GM20431 (cell line): ENCODE measurements around the gene HTT.

Experiments used
- in situ Hi-C: fragments of 300-500 bp; cut with MseI, MboI; formaldehyde crosslinking; loops from one replicate; pipeline ENCODE4 v1.15.0; 2020; ENCODE audit warnings: low sequenced_read_pairs; ENCODE audit not compliant: unreplicated experiment

The HTT gene

GRCh38 chr4:3241898-3242524 is 167.5 kb downstream of the HTT start:
- in situ Hi-C loops = no loop called here

DNA sequence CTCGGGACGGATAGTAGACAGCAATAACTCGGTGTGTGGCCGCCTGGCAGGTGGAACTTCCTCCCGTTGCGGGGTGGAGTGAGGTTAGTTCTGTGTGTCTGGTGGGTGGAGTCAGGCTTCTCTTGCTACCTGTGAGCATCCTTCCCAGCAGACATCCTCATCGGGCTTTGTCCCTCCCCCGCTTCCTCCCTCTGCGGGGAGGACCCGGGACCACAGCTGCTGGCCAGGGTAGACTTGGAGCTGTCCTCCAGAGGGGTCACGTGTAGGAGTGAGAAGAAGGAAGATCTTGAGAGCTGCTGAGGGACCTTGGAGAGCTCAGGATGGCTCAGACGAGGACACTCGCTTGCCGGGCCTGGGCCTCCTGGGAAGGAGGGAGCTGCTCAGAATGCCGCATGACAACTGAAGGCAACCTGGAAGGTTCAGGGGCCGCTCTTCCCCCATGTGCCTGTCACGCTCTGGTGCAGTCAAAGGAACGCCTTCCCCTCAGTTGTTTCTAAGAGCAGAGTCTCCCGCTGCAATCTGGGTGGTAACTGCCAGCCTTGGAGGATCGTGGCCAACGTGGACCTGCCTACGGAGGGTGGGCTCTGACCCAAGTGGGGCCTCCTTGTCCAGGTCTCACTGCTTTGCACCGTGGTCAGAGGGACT is 168.8 kb downstream of the HTT start:
- in situ Hi-C loops = no loop called here

GRCh38 chr4:3244002-3244401 is 169.5 kb downstream of the HTT start:
- in situ Hi-C loops = no loop called here

GRCh38 chr4:3244747-3245146 is 170.3 kb downstream of the HTT start:
- in situ Hi-C loops = no loop called here

DNA sequence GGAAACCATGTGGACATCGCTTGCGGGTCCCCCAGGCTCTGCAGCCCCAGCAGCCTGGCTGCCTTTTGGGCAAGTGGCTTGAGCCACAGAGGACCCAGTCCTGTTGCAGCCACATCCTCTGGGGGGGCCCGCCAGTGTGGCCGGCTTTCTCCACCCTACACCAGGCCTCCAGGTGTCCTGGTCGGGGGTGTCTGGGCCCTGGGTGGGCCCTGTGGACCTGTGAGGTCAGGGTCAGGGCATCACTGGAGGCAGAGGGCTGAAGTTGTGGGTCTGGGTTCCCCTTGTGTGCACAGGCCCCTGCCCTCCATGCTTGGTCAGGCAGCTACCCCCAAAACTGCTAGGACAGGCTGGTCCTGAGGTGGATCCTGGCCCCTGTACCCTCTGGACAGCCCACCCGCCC is 171.2 kb downstream of the HTT start:
- in situ Hi-C loops = no loop called here

- in situ Hi-C loops = no loop called here
Measured at GRCh38 chr4:3246458-3247398, 172.2 kb downstream of the HTT start.

GRCh38 chr4:3247399-3248177 is 173.1 kb downstream of the HTT start:
- in situ Hi-C loops = no loop called here

GRCh38 chr4:3248178-3248480 is 173.6 kb downstream of the HTT start:
- in situ Hi-C loops = no loop called here

DNA sequence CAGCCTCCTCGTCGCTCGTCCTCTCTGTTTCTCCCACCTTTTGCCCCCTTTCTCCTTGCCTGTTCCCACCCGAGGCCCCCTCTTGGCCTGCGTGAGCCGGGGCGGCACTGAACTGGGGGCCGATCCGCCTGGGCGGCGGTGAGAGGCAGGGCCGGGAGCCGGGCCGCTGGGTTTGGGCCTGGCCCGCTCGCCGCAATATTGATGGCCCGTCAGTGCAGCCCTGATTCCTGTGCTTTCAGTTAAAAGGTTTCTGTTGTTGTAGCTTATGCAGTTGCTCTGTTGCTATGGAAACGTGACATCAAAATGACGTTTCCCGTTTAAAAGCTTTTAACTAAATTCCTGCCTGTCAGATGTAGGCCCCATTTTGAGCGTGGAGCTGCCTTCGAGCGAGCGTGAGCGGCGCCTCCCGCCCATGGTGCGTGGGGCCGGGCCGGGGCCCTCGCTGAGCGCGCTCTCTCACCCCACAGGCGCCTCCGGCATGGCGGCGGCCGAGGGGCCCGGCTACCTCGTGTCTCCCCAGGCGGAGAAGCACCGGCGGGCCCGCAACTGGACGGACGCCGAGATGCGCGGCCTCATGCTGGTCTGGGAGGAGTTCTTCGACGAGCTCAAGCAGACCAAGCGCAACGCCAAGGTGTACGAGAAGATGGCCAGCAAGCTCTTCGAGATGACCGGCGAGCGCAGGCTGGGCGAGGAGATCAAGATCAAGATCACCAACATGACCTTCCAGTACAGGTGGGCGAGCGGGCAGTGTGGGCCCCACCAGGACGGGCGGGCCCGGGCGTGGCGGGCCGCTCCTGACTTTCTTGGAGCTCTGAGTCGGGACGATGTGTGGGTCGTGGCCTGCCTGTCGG is 174.6 kb downstream of the HTT start, which contains the start of gene MSANTD1:
Gene MSANTD1, plus strand, starts transcription at position 349 of the 851 bp plus-strand sequence. Its CDS starts 64 bp downstream, at position 413.
- in situ Hi-C loops = no loop called here

DNA sequence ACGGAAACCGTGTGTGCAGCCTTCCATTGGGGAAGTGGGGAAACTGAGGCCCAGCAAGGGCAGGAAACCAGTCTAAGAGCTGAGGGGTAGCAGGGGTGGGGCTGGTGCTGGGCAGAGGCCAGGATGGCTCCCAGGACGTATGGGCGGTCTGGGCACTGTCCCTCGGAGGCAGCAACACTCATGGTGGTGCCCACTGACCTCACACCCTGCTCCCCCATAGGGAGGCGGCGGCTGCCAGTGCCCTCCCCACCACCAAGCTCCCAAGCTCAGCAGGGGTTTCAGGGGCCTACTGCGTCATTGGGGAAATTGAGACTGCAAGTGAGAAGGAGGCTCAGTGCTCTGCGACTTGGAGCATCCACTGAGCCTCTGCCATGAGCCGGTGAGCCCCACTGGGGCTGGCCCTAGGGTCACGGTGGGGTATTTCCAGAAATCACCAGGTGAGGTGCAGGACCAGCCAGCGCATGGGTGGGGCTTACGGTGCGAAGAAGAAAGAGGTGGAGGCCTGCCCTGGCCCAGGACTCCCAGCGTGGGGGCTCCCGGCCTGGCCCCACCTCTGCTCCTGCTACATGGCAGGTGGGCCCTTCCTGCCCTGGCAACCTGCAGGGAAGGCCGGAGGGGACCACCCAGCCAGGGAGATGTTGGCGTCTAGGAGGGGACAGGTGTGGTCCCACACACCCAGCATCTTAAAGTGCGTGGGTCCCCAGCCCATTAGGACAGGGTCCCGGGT is 175.4 kb downstream of the HTT start:
- in situ Hi-C loops = no loop called here

DNA sequence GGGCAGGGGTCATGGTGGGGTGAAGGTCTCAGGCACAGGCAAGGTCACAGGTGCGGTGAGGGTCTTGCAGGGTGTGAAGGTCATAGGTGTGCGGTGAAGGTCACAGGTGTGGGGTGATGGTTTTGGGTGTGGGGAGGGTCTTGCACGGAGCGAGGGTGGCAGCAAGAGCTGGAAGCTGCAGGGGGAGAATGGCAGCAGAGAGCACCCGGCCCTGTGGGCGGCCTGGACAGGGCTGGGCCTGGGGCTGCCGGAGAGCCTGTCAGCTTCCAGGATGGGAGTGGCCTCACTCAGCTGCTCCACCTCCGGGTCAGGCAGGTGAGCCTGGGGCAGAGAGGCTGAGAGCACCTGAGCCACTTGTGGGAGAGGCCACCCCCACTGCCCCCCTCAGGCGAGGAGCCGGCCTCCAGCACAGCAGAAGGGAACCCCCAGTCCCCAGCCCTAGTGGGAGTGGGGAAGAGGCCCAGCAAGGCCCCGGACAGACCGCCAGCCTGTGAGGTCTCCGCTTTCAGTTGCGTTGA is 176.0 kb downstream of the HTT start:
- in situ Hi-C loops = no loop called here

DNA sequence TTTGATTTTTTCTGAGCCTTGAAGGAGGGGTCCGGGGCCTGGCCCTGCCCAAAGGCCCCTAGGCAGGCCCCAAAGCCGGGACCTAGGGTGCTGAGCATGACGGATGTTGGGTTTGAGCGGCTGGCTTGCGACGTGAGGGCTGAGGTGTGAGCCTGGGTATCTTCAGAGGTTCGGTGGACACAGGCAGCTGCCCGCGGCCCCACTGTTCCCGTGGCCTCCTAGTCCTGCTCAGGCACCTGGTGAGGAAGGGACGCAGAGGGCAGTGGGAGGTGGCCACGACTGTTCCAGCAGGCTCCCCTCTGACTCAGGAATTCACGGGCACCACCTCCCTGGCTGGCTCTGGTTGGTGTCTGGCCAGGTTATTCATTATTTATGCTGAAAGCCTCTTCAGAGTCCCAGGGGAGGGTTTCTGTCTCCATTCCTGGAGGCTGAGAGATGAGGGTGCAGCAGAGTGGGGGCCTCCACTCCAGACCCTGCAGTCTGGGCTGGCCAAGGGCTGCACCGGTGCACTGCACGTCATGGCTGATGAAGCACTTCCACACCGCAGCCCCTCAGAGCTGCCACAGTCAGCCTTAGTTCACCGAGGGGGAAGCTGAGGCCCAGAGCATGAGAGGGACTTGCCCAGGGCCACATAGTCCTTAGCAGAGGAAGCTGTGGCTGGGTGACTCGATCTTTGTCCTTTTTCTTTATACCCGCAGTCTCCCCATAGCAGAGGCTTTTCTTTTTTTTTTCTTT is 176.6 kb downstream of the HTT start:
- in situ Hi-C loops = no loop called here

GRCh38 chr4:3251691-3252479 is 177.4 kb downstream of the HTT start:
- in situ Hi-C loops = no loop called here

- in situ Hi-C loops = no loop called here
Measured at GRCh38 chr4:3252480-3252828, 178.0 kb downstream of the HTT start.

GRCh38 chr4:3252831-3253641 is 178.6 kb downstream of the HTT start:
- in situ Hi-C loops = no loop called here

DNA sequence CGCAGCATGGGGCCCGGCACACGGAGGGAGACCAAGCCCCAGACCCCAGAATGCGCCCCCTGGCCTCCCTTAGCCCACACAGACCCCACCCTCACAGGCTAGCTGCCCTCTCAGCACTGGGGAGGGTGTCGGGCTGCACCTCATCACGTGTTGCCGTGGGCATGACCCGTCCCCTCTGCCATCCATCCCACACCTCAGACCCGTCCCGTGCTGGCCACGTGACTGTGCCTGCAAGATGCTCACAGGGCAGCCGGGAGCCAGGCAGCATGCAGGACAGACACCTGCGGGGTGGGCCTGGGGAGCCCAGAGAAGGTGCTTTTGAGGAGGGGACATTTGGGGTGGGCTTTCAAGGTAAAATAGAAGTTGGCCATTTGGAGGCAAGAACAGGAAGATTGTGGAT is 179.3 kb downstream of the HTT start:
- in situ Hi-C loops = no loop called here
